GM23338 (cell line): ENCODE data around the gene CES3. TPM values are rescaled to one million over a fixed set of nuclear protein-coding genes. Genes with fewer than 3 reads are reported as not detected.
"Not testable (repeated sequence)": the region's sequence is repeated elsewhere in the genome, so short reads cannot be mapped to it uniquely, and the experiment has no call there.

Experiments used
- ATAC-seq: fragments of 200-7000 bp; cut with Tn5 transposase; 3 replicates; pipeline ENCODE4 v1.9.1; 2020
- DNase-seq: peaks from one replicate; pipeline ENCODE4 v3.0.0-alpha.2; 2015; ENCODE audit warnings: low spot score
- H2AFZ ChIP-seq: fragments of 200-600 bp; sonication (generic); 2 replicates; pipeline ENCODE4 v1.8.0; 2016; ENCODE audit warnings: antibody characterized with exemption, mild to moderate bottlenecking, moderate library complexity
- H3F3A ChIP-seq: fragments of 200-600 bp; sonication (generic); replicated peaks from 2 replicates; pipeline ENCODE4 v1.8.0; 2017; ENCODE audit warnings: antibody characterized with exemption, mixed run types, low read depth
- H3K27ac ChIP-seq: fragments of 200-600 bp; sonication (generic); 2 replicates; pipeline ENCODE4 v1.6.1; 2016; ENCODE audit warnings: low read depth
- H3K27me3 ChIP-seq: fragments of 200-600 bp; sonication (generic); 2 replicates; pipeline ENCODE4 v1.8.0; 2016; ENCODE audit warnings: mild to moderate bottlenecking, mixed run types, moderate library complexity; ENCODE audit not compliant: insufficient read depth
- H3K36me3 ChIP-seq: fragments of 200-600 bp; sonication (generic); 2 replicates; pipeline ENCODE4 v1.8.0; 2016; ENCODE audit warnings: mild to moderate bottlenecking; ENCODE audit not compliant: insufficient read depth
- H3K4me1 ChIP-seq: fragments of 200-600 bp; sonication (generic); 2 replicates; pipeline ENCODE4 v1.8.0; 2016; ENCODE audit warnings: mild to moderate bottlenecking, moderate library complexity; ENCODE audit not compliant: insufficient read depth
- H3K4me2 ChIP-seq: fragments of 200-600 bp; sonication (generic); 2 replicates; pipeline ENCODE4 v1.7.1; 2017; ENCODE audit warnings: mixed run types
- H3K4me3 ChIP-seq: fragments of 200-600 bp; sonication (generic); 2 replicates; pipeline ENCODE4 v1.6.1; 2016; ENCODE audit warnings: mixed run types
- H3K79me2 ChIP-seq: fragments of 200-600 bp; sonication (generic); replicated peaks from 2 replicates; pipeline ENCODE4 v1.8.0; 2017; ENCODE audit warnings: mild to moderate bottlenecking; ENCODE audit not compliant: insufficient read depth
- H3K9me2 ChIP-seq: fragments of 200-600 bp; sonication (generic); 2 replicates; pipeline ENCODE4 v1.8.0; 2017; ENCODE audit not compliant: insufficient read depth
- H4K20me1 ChIP-seq: fragments of 200-600 bp; sonication (generic); replicated peaks from 2 replicates; pipeline ENCODE4 v1.8.0; 2017; ENCODE audit warnings: mild to moderate bottlenecking; ENCODE audit not compliant: insufficient read depth
- H3K27ac Mint-ChIP-seq: 2 replicates; pipeline ENCODE4 v1.8.0; 2020; ENCODE audit warnings: inconsistent platforms, mild to moderate bottlenecking, moderate library complexity, mixed read lengths
- H3K27me3 Mint-ChIP-seq: 3 replicates; pipeline ENCODE4 v1.8.0; 2022; ENCODE audit warnings: low read depth, mild to moderate bottlenecking, moderate library complexity, mixed read lengths, inconsistent platforms; ENCODE audit not compliant: insufficient read depth, poor library complexity
- H3K36me3 Mint-ChIP-seq: 3 replicates; pipeline ENCODE4 v1.8.0; 2021; ENCODE audit warnings: low read depth, mild to moderate bottlenecking, inconsistent platforms, moderate library complexity, mixed read lengths
- H3K4me1 Mint-ChIP-seq: 3 replicates; pipeline ENCODE4 v1.8.0; 2020; ENCODE audit warnings: mild to moderate bottlenecking, inconsistent platforms, mixed read lengths
- H3K4me3 Mint-ChIP-seq: 3 replicates; pipeline ENCODE4 v1.8.0; 2021; ENCODE audit warnings: moderate library complexity, mild to moderate bottlenecking, inconsistent platforms, mixed read lengths
- H3K9me3 Mint-ChIP-seq: 3 replicates; pipeline ENCODE4 v1.8.0; 2020; ENCODE audit warnings: moderate library complexity, mild to moderate bottlenecking, inconsistent platforms, mixed read lengths
- CREB1 ChIP-seq: fragments of 250-450 bp; sonication (Bioruptor Pico); IDR thresholded peaks from 2 replicates; pipeline ENCODE4 v1.5.0; 2020; ENCODE audit warnings: low read depth, mild to moderate bottlenecking, moderate library complexity
- CTCF ChIP-seq, 2 experiments: fragments of 200-600 bp in 1 of 2; sonication (generic) in 1 of 2; conservative IDR thresholded peaks; 2 replicates each; pipeline versions ENCODE4 v1.5.1 to v1.6.1; 2016 to 2017; ENCODE audit warnings: antibody characterized with exemption in 2 of 2, low read depth in 2 of 2, mild to moderate bottlenecking in 2 of 2, moderate library complexity in 1 of 2
- EZH2 ChIP-seq: fragments of 200-600 bp; sonication (generic); IDR thresholded peaks from one replicate; pipeline ENCODE4 v1.8.0; 2017; ENCODE audit warnings: antibody characterized with exemption, mild to moderate bottlenecking, low read depth; ENCODE audit not compliant: unreplicated experiment
- EZH2phosphoT487 ChIP-seq: fragments of 200-600 bp; sonication (generic); IDR thresholded peaks from one replicate; pipeline ENCODE4 v1.8.1; 2018; ENCODE audit warnings: antibody characterized with exemption; ENCODE audit not compliant: unreplicated experiment
- JUNB ChIP-seq: IDR thresholded peaks from one replicate; pipeline ENCODE4 v1.6.1; 2016; ENCODE audit warnings: antibody characterized with exemption; ENCODE audit not compliant: unreplicated experiment
- NANOG ChIP-seq: IDR thresholded peaks from 2 replicates; pipeline ENCODE4 v1.6.1; 2016; ENCODE audit warnings: antibody characterized with exemption, borderline replicate concordance
- POLR2AphosphoS5 ChIP-seq: IDR thresholded peaks from 2 replicates; pipeline ENCODE4 v1.6.1; 2016; ENCODE audit warnings: antibody characterized with exemption, low read depth
- REST ChIP-seq: IDR thresholded peaks from one replicate; pipeline ENCODE4 v1.6.1; 2018; ENCODE audit warnings: antibody characterized with exemption; ENCODE audit not compliant: unreplicated experiment
- STAT1 ChIP-seq: IDR thresholded peaks from one replicate; pipeline ENCODE4 v1.6.1; 2016; ENCODE audit warnings: antibody characterized with exemption; ENCODE audit not compliant: unreplicated experiment
- ZNF114 ChIP-seq: fragments of 250-450 bp; sonication (Bioruptor Pico); IDR thresholded peaks from 2 replicates; pipeline ENCODE4 v1.5.0; 2020; ENCODE audit warnings: mild to moderate bottlenecking, moderate library complexity
- ZNF331 ChIP-seq: fragments of 250-450 bp; sonication (Bioruptor Pico); IDR thresholded peaks from 2 replicates; pipeline ENCODE4 v1.5.0; 2020; ENCODE audit warnings: low read depth, mild to moderate bottlenecking, moderate library complexity
- ZNF462 ChIP-seq: fragments of 250-450 bp; sonication (Bioruptor Pico); IDR thresholded peaks from 2 replicates; pipeline ENCODE4 v1.5.0; 2020; ENCODE audit warnings: mild to moderate bottlenecking, moderate library complexity
- polyA plus RNA-seq: library from polyadenylated mRNA; unstranded; fragments of >200 nt; fragmentation: Nextera tagmentation; extraction: Ambion mirVana; gene quantifications from 2 replicates; pipeline ENCODE4 v1.2.1, GENCODE V29; 2016
- total RNA-seq: library from RNA; depleted of rRNA; stranded (reverse); fragments of >200 nt; shearing (Covaris generic); gene quantifications from 2 replicates; pipeline ENCODE4 v1.2.3, GENCODE V29; 2014

CES3 gene
- total and polyA plus RNA-seq, 2 experiments from 2014 or later = 0.55 to 1.0 TPM

GRCh38 chr16:66944971-66945370 is 16.1 kb upstream of the CES3 start:
- peaks cover 19% of the 10 kb centered on the region for H3K36me3 Mint-ChIP-seq
- peaks cover 28% of the 10 kb centered on the region for H3K27me3 ChIP-seq
- not testable (repeated sequence) for H3K4me1 ChIP-seq, H3K4me2 ChIP-seq, H3K36me3 ChIP-seq, H2AFZ ChIP-seq, H3F3A ChIP-seq, H3K4me3 ChIP-seq, H3K9me2 ChIP-seq, H3K4me3 Mint-ChIP-seq, H3K79me2 ChIP-seq, H3K27ac Mint-ChIP-seq, H3K27ac ChIP-seq, ATAC-seq, DNase-seq, H3K4me1 Mint-ChIP-seq, H4K20me1 ChIP-seq, H3K9me3 Mint-ChIP-seq
- peaks cover 32% of the 10 kb centered on the region for H3K27me3 Mint-ChIP-seq

- H3K4me2 ChIP-seq = no peak overlapping the region
- Mint-ChIP-seq H3K27me3 (peaks cover 33% of the 10 kb centered on the region), H3K9me3 (no peaks in the 10 kb centered on the region), H3K27ac (no peak overlapping the region), H3K4me3 (no peak overlapping the region), H3K36me3 (peaks cover 19% of the 10 kb centered on the region), H3K4me1 (no peaks in the 10 kb centered on the region; the same call in 2 of the 3 replicates)
- ATAC-seq = no peak
- no peaks in the 10 kb centered on the region for H3K79me2 ChIP-seq
- H3K4me1 ChIP-seq = peaks cover 3% of the 10 kb centered on the region; the same call in 1 of the 2 replicates
- H2AFZ ChIP-seq = no peak overlapping the region
- H3K4me3 ChIP-seq = no peak overlapping the region
- H3K36me3 ChIP-seq = no peaks in the 10 kb centered on the region
- H3K27me3 ChIP-seq = peaks cover 37% of the 10 kb centered on the region
- H3F3A ChIP-seq = no peaks in the 10 kb centered on the region
- H3K9me2 ChIP-seq = no peaks in the 10 kb centered on the region
- no peak for DNase-seq
- no peak overlapping the region for H3K27ac ChIP-seq
- no peaks in the 10 kb centered on the region for H4K20me1 ChIP-seq
- TF ChIP-seq REST = no peak
- no peak for TF ChIP-seq EZH2
- TF ChIP-seq STAT1 = no peak
- no peak for TF ChIP-seq CREB1 (CRISPR knock-in tag)
- TF ChIP-seq JUNB = no peak
- no peak for TF ChIP-seq ZNF331
- TF ChIP-seq POLR2AphosphoS5 = no peak
- no peak for TF ChIP-seq NANOG
- TF ChIP-seq ZNF114 (CRISPR knock-in tag) = no peak
- no peak for TF ChIP-seq CTCF (conservative IDR thresholded peaks at IDR 0.05; ENCODE audit: low read depth in 2 of 2)
- TF ChIP-seq ZNF462 = no peak
- TF ChIP-seq EZH2phosphoT487 = no peak
Observed at GRCh38 chr16:66945939-66946338, 15.1 kb upstream of the CES3 start.
